Measurements from ENCODE around the gene ZNF346. TPM values are rescaled to one million over a fixed set of nuclear protein-coding genes. Genes with fewer than 3 reads are reported as not detected.

The ZNF346 gene
- total RNA-seq, 2 experiments from 2014 or later: 16.5 to 23.3 TPM

- intact Hi-C loops (cut with DNase I, micrococcal nuclease): no loop called here
- no peaks in the 10 kb centered on the region for H3K4me1 Mint-ChIP-seq
- H3K4me3 Mint-ChIP-seq: no peak overlapping the region
- CTCF ChIA-PET: interaction anchor here (0.5 to 1.0 kb wide), 2 partner anchors 50 to 473 kb away, joined by 3 to 4 read pairs; no protein-coding TSS in a partner anchor
- ATAC-seq (no peak), DNase-seq (no peak)
- H3K27ac Mint-ChIP-seq: no peak overlapping the region
- no peaks in the 10 kb centered on the region for H3K36me3 Mint-ChIP-seq (ENCODE audit: low read depth)
- H3K27me3 Mint-ChIP-seq: peaks cover 2% of the 10 kb centered on the region
- POLR2A ChIA-PET: interaction anchor here (0.5 kb wide), 1 partner anchor 1142 kb away, joined by 7 read pairs; no protein-coding TSS in a partner anchor
- no peaks in the 10 kb centered on the region for H3K9me3 Mint-ChIP-seq (ENCODE audit: low read depth)
Measured at GRCh38 chr5:177094224-177095087, 72.0 kb downstream of the ZNF346 start.

DNA sequence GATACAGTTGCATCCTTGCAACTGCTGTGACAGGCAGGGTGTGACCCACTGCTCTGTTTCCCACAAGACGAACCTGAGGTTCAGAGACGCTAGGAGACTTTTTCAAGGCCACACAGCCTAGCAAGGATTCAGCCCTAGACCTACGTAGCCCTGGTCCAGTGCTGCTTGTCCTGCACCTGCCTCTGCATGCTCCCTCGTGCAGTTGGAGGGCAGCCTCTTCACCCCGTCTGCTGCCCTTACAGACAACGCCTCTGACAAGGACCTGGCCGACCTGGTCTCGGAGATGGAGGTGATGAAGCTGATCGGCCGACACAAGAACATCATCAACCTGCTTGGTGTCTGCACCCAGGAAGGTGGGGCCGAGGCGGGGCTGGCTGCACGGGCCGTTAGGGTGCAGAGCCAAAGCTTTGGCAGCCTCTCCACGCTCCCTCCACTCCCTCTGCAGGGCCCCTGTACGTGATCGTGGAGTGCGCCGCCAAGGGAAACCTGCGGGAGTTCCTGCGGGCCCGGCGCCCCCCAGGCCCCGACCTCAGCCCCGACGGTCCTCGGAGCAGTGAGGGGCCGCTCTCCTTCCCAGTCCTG is 72.7 kb downstream of the ZNF346 start:
- ChIA-PET POLR2A (interaction anchor here (0.6 kb wide), 1 partner anchor 57 kb away, joined by 3 read pairs; no protein-coding TSS in a partner anchor), CTCF (interaction anchor here (0.5 to 1.0 kb wide), 2 partner anchors 50 to 473 kb away, joined by 3 to 4 read pairs; no protein-coding TSS in a partner anchor)

DNA sequence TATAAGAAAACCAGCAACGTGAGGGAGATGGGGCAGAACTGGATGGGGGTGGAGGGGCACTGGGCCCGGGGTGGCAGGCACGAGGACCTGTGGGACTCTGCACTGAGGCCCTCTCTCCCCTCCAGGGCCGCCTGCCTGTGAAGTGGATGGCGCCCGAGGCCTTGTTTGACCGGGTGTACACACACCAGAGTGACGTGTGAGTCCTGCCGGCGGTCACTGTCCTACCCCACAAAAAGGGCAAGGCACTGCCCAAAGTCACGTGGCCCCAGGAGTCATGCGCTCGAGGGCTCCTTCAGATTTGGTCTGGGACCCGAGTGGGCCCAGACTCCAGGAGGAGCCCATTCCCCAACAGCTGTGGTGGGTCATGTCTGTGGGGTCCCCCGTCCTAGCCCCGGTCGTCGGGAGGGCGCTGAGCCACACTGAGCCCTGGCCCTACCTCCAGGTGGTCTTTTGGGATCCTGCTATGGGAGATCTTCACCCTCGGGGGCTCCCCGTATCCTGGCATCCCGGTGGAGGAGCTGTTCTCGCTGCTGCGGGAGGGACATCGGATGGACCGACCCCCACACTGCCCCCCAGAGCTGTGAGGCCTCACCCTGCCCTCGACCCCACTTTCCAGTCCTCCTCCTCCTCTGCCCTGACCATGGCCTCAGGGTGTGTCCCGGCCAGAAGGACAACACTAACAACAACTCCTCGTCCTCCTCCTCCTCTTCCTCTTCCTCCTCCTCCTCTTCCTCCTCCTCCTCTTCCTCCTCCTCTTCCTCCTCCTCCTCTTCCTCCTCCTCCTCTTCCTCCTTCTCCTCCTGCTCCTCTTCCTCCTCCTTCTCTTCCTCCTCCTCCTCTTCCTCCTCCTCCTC is 73.9 kb downstream of the ZNF346 start:
- intact Hi-C loops (cut with DNase I, micrococcal nuclease): no loop called here
- ATAC-seq (no peak), DNase-seq (no peak)
- ChIA-PET POLR2A (no interaction called here), CTCF (no interaction called here)
- Mint-ChIP-seq H3K4me3 (no peak overlapping the region), H3K36me3 (ENCODE audit: low read depth) (no peaks in the 10 kb centered on the region), H3K27ac (no peak overlapping the region), H3K9me3 (ENCODE audit: low read depth) (no peaks in the 10 kb centered on the region), H3K27me3 (no peaks in the 10 kb centered on the region), H3K4me1 (no peaks in the 10 kb centered on the region)

More for the DNA sequence above, 72.7 kb downstream of the ZNF346 start:
- no peak for ATAC-seq
- Mint-ChIP-seq H3K9me3 (ENCODE audit: low read depth) (no peaks in the 10 kb centered on the region), H3K36me3 (ENCODE audit: low read depth) (no peaks in the 10 kb centered on the region), H3K27me3 (no peaks in the 10 kb centered on the region), H3K4me1 (no peaks in the 10 kb centered on the region), H3K27ac (no peak overlapping the region), H3K4me3 (no peak overlapping the region)
- intact Hi-C loops (cut with DNase I, micrococcal nuclease): no loop called here
- no peak for DNase-seq

GRCh38 chr5:177097016-177097985 is 74.8 kb downstream of the ZNF346 start:
- H3K9me3 Mint-ChIP-seq (ENCODE audit: low read depth): no peaks in the 10 kb centered on the region
- no peak overlapping the region for H3K27ac Mint-ChIP-seq
- no peak overlapping the region for H3K4me3 Mint-ChIP-seq
- POLR2A ChIA-PET: no interaction called here
- no peaks in the 10 kb centered on the region for H3K27me3 Mint-ChIP-seq
- ATAC-seq: no peak
- intact Hi-C loops (cut with DNase I, micrococcal nuclease): no loop called here
- no peak for DNase-seq
- H3K4me1 Mint-ChIP-seq: no peaks in the 10 kb centered on the region
- no peaks in the 10 kb centered on the region for H3K36me3 Mint-ChIP-seq (ENCODE audit: low read depth)
- CTCF ChIA-PET: interaction anchor here (1.0 to 1.1 kb wide), 2 partner anchors 17 to 25 kb away, joined by 3 read pairs; no protein-coding TSS in a partner anchor

GRCh38 chr5:177098120-177098469 is 75.6 kb downstream of the ZNF346 start:
- H3K27me3 Mint-ChIP-seq: no peaks in the 10 kb centered on the region
- ChIA-PET CTCF (interaction anchor here (1.0 to 1.1 kb wide), 2 partner anchors 16 to 26 kb away, joined by 3 read pairs; no protein-coding TSS in a partner anchor), POLR2A (no interaction called here)

DNA sequence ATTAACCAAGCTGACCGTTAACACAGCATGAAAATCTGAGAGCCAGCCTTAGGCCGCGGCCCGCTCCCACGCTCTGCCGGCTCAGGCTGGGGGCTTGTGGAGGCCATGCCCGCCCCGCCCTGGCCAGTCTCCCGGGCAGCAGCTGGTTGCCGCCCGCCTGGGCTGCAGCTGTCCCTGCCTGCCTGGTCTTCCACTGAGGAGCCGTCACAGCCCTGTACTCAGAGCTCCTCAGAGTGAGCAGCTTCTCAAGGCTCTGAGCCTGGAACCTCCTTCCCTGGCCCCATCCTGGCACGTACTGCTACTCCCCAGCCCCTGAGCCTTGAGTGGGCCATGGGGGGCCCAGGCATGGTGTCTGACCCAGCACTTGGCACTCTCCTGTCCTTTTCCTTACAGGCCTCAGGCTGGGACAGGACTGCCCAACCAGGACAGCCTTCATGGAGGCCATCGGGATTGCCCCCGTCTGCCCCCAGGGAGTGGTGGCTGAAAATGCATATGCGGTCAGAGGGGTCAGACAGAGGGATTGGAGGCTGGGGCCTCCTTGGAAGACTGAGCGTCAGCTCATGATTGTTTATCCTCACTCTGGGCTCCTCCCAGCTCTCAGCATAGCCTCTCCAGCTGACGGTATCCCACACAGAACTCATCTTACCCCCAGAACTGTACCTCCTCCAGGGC is 76.1 kb downstream of the ZNF346 start:
- no peak for ATAC-seq
- POLR2A ChIA-PET: no interaction called here
- Mint-ChIP-seq H3K4me1 (no peaks in the 10 kb centered on the region), H3K4me3 (no peak overlapping the region), H3K27ac (no peak overlapping the region), H3K9me3 (ENCODE audit: low read depth) (no peaks in the 10 kb centered on the region), H3K27me3 (no peaks in the 10 kb centered on the region), H3K36me3 (ENCODE audit: low read depth) (no peaks in the 10 kb centered on the region)
- no peak for DNase-seq
- CTCF ChIA-PET: interaction anchor here (1.1 kb wide), 1 partner anchor 26 kb away, joined by 3 read pairs; no protein-coding TSS in a partner anchor
- intact Hi-C loops (cut with DNase I, micrococcal nuclease): no loop called here

More at GRCh38 chr5:177098120-177098469, 75.6 kb downstream of the ZNF346 start:
- H3K36me3 Mint-ChIP-seq (ENCODE audit: low read depth): no peaks in the 10 kb centered on the region
- no peak for DNase-seq
- no peaks in the 10 kb centered on the region for H3K9me3 Mint-ChIP-seq (ENCODE audit: low read depth)
- no peaks in the 10 kb centered on the region for H3K4me1 Mint-ChIP-seq
- no peak overlapping the region for H3K4me3 Mint-ChIP-seq
- no peak overlapping the region for H3K27ac Mint-ChIP-seq
- no peak for ATAC-seq
- intact Hi-C loops (cut with DNase I, micrococcal nuclease): no loop called here

- Mint-ChIP-seq H3K9me3 (ENCODE audit: low read depth) (no peaks in the 10 kb centered on the region), H3K36me3 (ENCODE audit: low read depth) (no peaks in the 10 kb centered on the region), H3K27me3 (no peaks in the 10 kb centered on the region), H3K4me3 (no peak overlapping the region), H3K27ac (no peak overlapping the region), H3K4me1 (no peaks in the 10 kb centered on the region)
- intact Hi-C loops (cut with DNase I, micrococcal nuclease): no loop called here
- ATAC-seq: no peak
- ChIA-PET POLR2A (no interaction called here), CTCF (interaction anchor here (1.0 kb wide), 1 partner anchor 28 kb away, joined by 3 read pairs; no protein-coding TSS in a partner anchor)
- DNase-seq: no peak
Measured at GRCh38 chr5:177099422-177100093, 77.1 kb downstream of the ZNF346 start.

- CTCF ChIA-PET: no interaction called here
- no peaks in the 10 kb centered on the region for H3K36me3 Mint-ChIP-seq (ENCODE audit: low read depth)
- no peak overlapping the region for H3K27ac Mint-ChIP-seq
- intact Hi-C loops (cut with DNase I, micrococcal nuclease): no loop called here
- H3K4me1 Mint-ChIP-seq: no peaks in the 10 kb centered on the region
- no peak for DNase-seq
- ATAC-seq: no peak
- POLR2A ChIA-PET: no interaction called here
- H3K27me3 Mint-ChIP-seq: no peaks in the 10 kb centered on the region
- no peak overlapping the region for H3K4me3 Mint-ChIP-seq
- H3K9me3 Mint-ChIP-seq (ENCODE audit: low read depth): no peaks in the 10 kb centered on the region
Measured at GRCh38 chr5:177100714-177101121, 78.2 kb downstream of the ZNF346 start.

- H3K9me3 Mint-ChIP-seq (ENCODE audit: low read depth): no peaks in the 10 kb centered on the region
- intact Hi-C loops (cut with DNase I, micrococcal nuclease): no loop called here
- POLR2A ChIA-PET: no interaction called here
- no peaks in the 10 kb centered on the region for H3K27me3 Mint-ChIP-seq
- no peak for ATAC-seq
- DNase-seq: no peak
- H3K4me3 Mint-ChIP-seq: no peak overlapping the region
- no peak overlapping the region for H3K27ac Mint-ChIP-seq
- H3K4me1 Mint-ChIP-seq: no peaks in the 10 kb centered on the region
- CTCF ChIA-PET: no interaction called here
- H3K36me3 Mint-ChIP-seq (ENCODE audit: low read depth): no peaks in the 10 kb centered on the region
Measured at GRCh38 chr5:177103523-177104253, 81.2 kb downstream of the ZNF346 start.

All from activated CD4-positive, alpha-beta T cell treated with anti-CD3 and anti-CD28 coated beads for 36 hours (primary cell).